HL-60 (cell line): Measurements from ENCODE around the gene KLK5.

Source experiments
- CTCF ChIP-seq: IDR thresholded peaks from one replicate; pipeline ENCODE4 v1.5.1; 2011; ENCODE audit warnings: low read length, control low read depth, inconsistent platforms; ENCODE audit not compliant: insufficient read depth
- POLR2AphosphoS5 ChIP-seq: IDR thresholded peaks from 2 replicates; pipeline ENCODE4 v1.6.1; 2012; ENCODE audit warnings: low read depth

- TF ChIP-seq CTCF, result no peak
- no peak for TF ChIP-seq POLR2AphosphoS5
Observed at GRCh38 chr19:50894478-50895356, 58.1 kb downstream of the KLK5 start.
